IMR-90 (cell line): ENCODE data around the gene WNT16. TPM values are rescaled to one million over a fixed set of nuclear protein-coding genes. Genes with fewer than 3 reads are reported as not detected.

Experiments
- ATAC-seq: fragments of 200-7000 bp; cut with Tn5 transposase; 2 replicates; pipeline ENCODE4 v1.9.1; 2020; ENCODE audit warnings: low read depth, mild to moderate bottlenecking, moderate library complexity
- BruUV-seq: library from RNA; stranded (reverse); fragments of 400-500 nt; replicated peaks from 2 replicates; lab custom pipeline; 2021; lab: Mats Ljungman, UMichigan
- CTCF ChIA-PET: fragments of 300-600 bp; formaldehyde crosslinking; extraction: SDS; loops from one replicate; lab custom pipeline; 2021; ENCODE audit warnings: antibody characterized with exemption; lab: Yijun Ruan, JAX
- POLR2A ChIA-PET: fragments of 300-600 bp; sonication (Branson Sonifier 250); formaldehyde crosslinking; loops from one replicate; lab custom pipeline; 2022; ENCODE audit warnings: antibody characterized with exemption; ENCODE audit not compliant: unreplicated experiment; lab: Charles Lee
- DNase-seq: peaks from one replicate; pipeline ENCODE4 v3.0.0; 2013
- H2AFZ ChIP-seq: replicated peaks from 2 replicates; pipeline ENCODE3; 2013; ENCODE audit warnings: low read length, mild to moderate bottlenecking; ENCODE audit not compliant: poor library complexity
- H2AK5ac ChIP-seq: 2 replicates; pipeline ENCODE4 v1.6.1; 2013; ENCODE audit warnings: low read depth, low read length, inconsistent platforms
- H2AK9ac ChIP-seq: replicated peaks from 2 replicates; pipeline ENCODE3; 2013; ENCODE audit warnings: mild to moderate bottlenecking, low read depth, low read length, moderate library complexity; ENCODE audit not compliant: poor library complexity
- H2BK120ac ChIP-seq: 2 replicates; pipeline ENCODE4 v1.6.1; 2013; ENCODE audit warnings: low read depth, low read length, inconsistent platforms
- H2BK15ac ChIP-seq: 3 replicates; pipeline ENCODE4 v1.6.1; 2013; ENCODE audit warnings: low read depth, low read length, inconsistent platforms
- H2BK20ac ChIP-seq: 2 replicates; pipeline ENCODE4 v1.6.1; 2013; ENCODE audit warnings: low read depth, mild to moderate bottlenecking, inconsistent platforms, low read length, moderate library complexity
- H2BK5ac ChIP-seq: 2 replicates; pipeline ENCODE4 v1.6.1; 2013; ENCODE audit warnings: mild to moderate bottlenecking, low read depth, low read length, inconsistent platforms; ENCODE audit not compliant: poor library complexity, severe bottlenecking
- H3K14ac ChIP-seq: replicated peaks from 2 replicates; pipeline ENCODE4 v1.6.1; 2013; ENCODE audit warnings: low read depth, low read length, inconsistent platforms
- H3K18ac ChIP-seq: 2 replicates; pipeline ENCODE4 v1.6.1; 2013; ENCODE audit warnings: low read depth, low read length, control low read depth
- H3K23ac ChIP-seq: 2 replicates; pipeline ENCODE4 v1.6.1; 2013; ENCODE audit warnings: low read depth, low read length, inconsistent platforms
- H3K27ac ChIP-seq: 2 replicates; pipeline ENCODE4 v1.5.1; 2013; ENCODE audit warnings: mild to moderate bottlenecking, control low read depth, low read length; ENCODE audit not compliant: insufficient read depth
- H3K27me3 ChIP-seq: 2 replicates; pipeline ENCODE4 v1.6.1; 2013; ENCODE audit warnings: low read length; ENCODE audit not compliant: control insufficient read depth, insufficient read depth
- H3K36me3 ChIP-seq: 2 replicates; pipeline ENCODE4 v1.6.1; 2013; ENCODE audit warnings: low read length, mixed read lengths; ENCODE audit not compliant: control insufficient read depth, insufficient read depth
- H3K4ac ChIP-seq: 2 replicates; pipeline ENCODE4 v1.6.1; 2013; ENCODE audit warnings: low read depth, low read length, inconsistent platforms
- H3K4me1 ChIP-seq: 2 replicates; pipeline ENCODE4 v1.6.1; 2013; ENCODE audit warnings: low read length, mixed read lengths; ENCODE audit not compliant: control insufficient read depth, insufficient read depth
- H3K4me2 ChIP-seq: 2 replicates; pipeline ENCODE4 v1.6.1; 2013; ENCODE audit warnings: low read depth, mild to moderate bottlenecking, control low read depth, low read length, moderate library complexity
- H3K4me3 ChIP-seq: 2 replicates; pipeline ENCODE4 v1.5.1; 2013; ENCODE audit warnings: low read depth, mild to moderate bottlenecking, control low read depth, low read length, moderate library complexity; ENCODE audit not compliant: insufficient read depth
- H3K56ac ChIP-seq: 2 replicates; pipeline ENCODE4 v1.6.1; 2013; ENCODE audit warnings: low read length, inconsistent platforms; ENCODE audit not compliant: insufficient read depth; ENCODE audit errors: extremely low read depth
- H3K79me1 ChIP-seq, 2 experiments: 2 replicates each; pipeline ENCODE4 v1.6.1; 2013; ENCODE audit warnings: low read length in 2 of 2, inconsistent platforms in 1 of 2, low read depth in 1 of 2
- H3K9ac ChIP-seq: 2 replicates; pipeline ENCODE4 v1.6.1; 2013; ENCODE audit warnings: low read depth, low read length, control low read depth
- H3K9me1 ChIP-seq: 2 replicates; pipeline ENCODE4 v1.6.1; 2013; ENCODE audit warnings: low read length, inconsistent platforms; ENCODE audit not compliant: insufficient read depth
- H3K9me3 ChIP-seq: 2 replicates; pipeline ENCODE4 v1.6.1; 2013; ENCODE audit warnings: low read length; ENCODE audit not compliant: control insufficient read depth, insufficient read depth
- H4K20me1 ChIP-seq: 2 replicates; pipeline ENCODE4 v1.6.1; 2013; ENCODE audit warnings: low read length, inconsistent platforms; ENCODE audit not compliant: insufficient read depth
- H4K5ac ChIP-seq: 2 replicates; pipeline ENCODE4 v1.6.1; 2013; ENCODE audit warnings: mild to moderate bottlenecking, low read depth, low read length, control low read depth
- H4K8ac ChIP-seq, 2 experiments: 2 replicates each; pipeline ENCODE4 v1.6.1; 2013; ENCODE audit warnings: low read depth in 2 of 2, low read length in 2 of 2, control low read depth in 1 of 2, inconsistent platforms in 1 of 2
- H4K91ac ChIP-seq: 2 replicates; pipeline ENCODE4 v1.6.1; 2013; ENCODE audit warnings: low read depth, low read length, inconsistent platforms; ENCODE audit not compliant: insufficient read depth
- CHD1 ChIP-seq: IDR thresholded peaks from 2 replicates; pipeline ENCODE4 v1.6.1; 2012; ENCODE audit warnings: low read depth, low read length, improper control_type of control experiment
- CTCF ChIP-seq: conservative IDR thresholded peaks from 2 replicates; pipeline ENCODE4 v1.5.1; 2012; ENCODE audit warnings: mild to moderate bottlenecking, low read depth, low read length, improper control_type of control experiment
- FOS ChIP-seq: fragments of 150-350 bp; IDR thresholded peaks from 2 replicates; pipeline ENCODE4 v1.6.1; 2016; ENCODE audit warnings: low read depth, low read length
- MXI1 ChIP-seq: IDR thresholded peaks from 2 replicates; pipeline ENCODE4 v1.6.1; 2012; ENCODE audit warnings: low read depth, mild to moderate bottlenecking, low read length, moderate library complexity, borderline replicate concordance
- NFE2L2 ChIP-seq: fragments of 150-350 bp; IDR thresholded peaks from 2 replicates; pipeline ENCODE4 v1.6.1; 2016; ENCODE audit warnings: low read depth, mild to moderate bottlenecking, low read length
- RFX5 ChIP-seq: IDR thresholded peaks from 2 replicates; pipeline ENCODE4 v1.8.0; 2012; ENCODE audit warnings: low read depth, mild to moderate bottlenecking, low read length, moderate library complexity
- WGBS, 2 experiments: methylation state at CpG; one replicate each; pipeline versions ENCODE4 v1.1.5 to v1.1.7; 2013; ENCODE audit warnings: missing lambda C conversion rate in 2 of 2; ENCODE audit not compliant: insufficient read length in 1 of 2; ENCODE audit errors: extremely low coverage in 2 of 2; 5-methylcytosine and 5-hydroxymethylcytosine counted together
- dilution Hi-C: fragments of 300-500 bp; cut with HindIII; formaldehyde crosslinking; loops from one replicate; pipeline ENCODE4 v1.14.3; 2018; ENCODE audit warnings: low sequenced_read_pairs; ENCODE audit not compliant: unreplicated experiment
- in situ Hi-C: fragments of 300-500 bp; cut with MboI; formaldehyde crosslinking; loops from 3 replicates; pipeline ENCODE4 v1.14.3; 2019; ENCODE audit warnings: low sequenced_read_pairs, inconsistent platforms, mixed read lengths
- intact Hi-C: fragments of 100-400 bp; cut with micrococcal nuclease; formaldehyde crosslinking; loops from 2 replicates; pipeline ENCODE4 v1.10.0; 2022
- polyA plus RNA-seq, 3 experiments: library from polyadenylated mRNA; depleted of rRNA; stranded (reverse); fragments of >200 nt; gene quantifications; 2 replicates each; pipeline ENCODE4 v1.2.3, GENCODE V29; 2012; ENCODE audit warnings: low replicate concordance in 1 of 3
- total RNA-seq: library from RNA; depleted of rRNA; stranded (reverse); fragments of >200 nt; gene quantifications from 2 replicates; pipeline ENCODE4 v1.2.3, GENCODE V29; 2012

WNT16 gene
- total and polyA plus RNA-seq, 2 of the 4 experiments (the other 2 are of a cell fraction): 0.68 to 1.1 TPM

- BruUV-seq: no TSS peak
- Histone ChIP-seq H3K27ac (no peak overlapping the region), H3K9me3 (peaks cover 4% of the 10 kb centered on the region), H4K91ac (peak overlapping the region; percentile 76), H3K9ac (no peak overlapping the region), H3K4ac (peak overlapping the region; percentile 76), H3K9me1 (0 out of 2 replicates have a peak, but pooled peaks cover 3% of the 10 kb centered on the region), H2AK5ac (peak overlapping the region; percentile 94; the same call in 1 of the 2 replicates), H2BK120ac (peak overlapping the region; percentile 32; the same call in 1 of the 2 replicates), H2AFZ (no peak overlapping the region), H3K56ac (no peak overlapping the region), H3K14ac (peak overlapping the region; percentile 79), H2BK20ac (peak overlapping the region; percentile 84; the same call in 1 of the 2 replicates), H3K79me1 (peaks cover 4 to 7% of the 10 kb centered on the region in 2 experiments; a peak in 1 of 4 replicates), H2AK9ac (no peak overlapping the region), H3K23ac (peak overlapping the region; percentile 2; the same call in 1 of the 2 replicates), H2BK15ac (peak overlapping the region; percentile 65; the same call in 1 of the 3 replicates), H2BK5ac (peak overlapping the region; percentile 87), H4K5ac (peak overlapping the region; percentile 75; the same call in 1 of the 2 replicates), H3K4me1 (peaks cover 3% of the 10 kb centered on the region; the same call in 1 of the 2 replicates), H3K18ac (peak overlapping the region; percentile 94; the same call in 1 of the 2 replicates), H4K20me1 (no peaks in the 10 kb centered on the region), H3K4me2 (peak overlapping the region; percentile 38; the same call in 1 of the 2 replicates), H3K27me3 (no peaks in the 10 kb centered on the region), H3K4me3 (no peak overlapping the region), H4K8ac (peak overlapping the region in 1 of 2 experiments; percentile 82; a peak in 2 of 4 replicates), H3K36me3 (peaks cover 5% of the 10 kb centered on the region; the same call in 1 of the 2 replicates)
- ChIA-PET POLR2A (no interaction called here), CTCF (no interaction called here)
- TF ChIP-seq FOS: peak; percentile 33; the same call in 1 of the 2 replicates
- TF ChIP-seq NFE2L2: 0 out of 2 replicates have a peak, but pooled peaks have one; percentile 21
- no peak for TF ChIP-seq CTCF
- no peak for TF ChIP-seq RFX5
- no peak for TF ChIP-seq CHD1
- no peak for TF ChIP-seq MXI1
- DNase-seq (peak; percentile 53), ATAC-seq (no peak)
- in situ Hi-C loops (no loop called here), dilution Hi-C loops (no loop called here), intact Hi-C loops (no loop called here)
- WGBS, 2 experiments: 83% methylated on average over 1 of the region's 6 CpGs; no CpG with 5 or more reads in 1 of the 2 experiments
Observed at GRCh38 chr7:121286742-121287734, 41.8 kb upstream of the WNT16 start.
